Hematopoietic multipotent progenitor cell treated with erythropoietin and hydrocortisone succinate and interleukin-3 and kit ligand, for 17 days (in vitro differentiated cells): ENCODE measurements around the gene GPR141.

Source experiments
- DNase-seq: peaks from one replicate; pipeline ENCODE4 v3.0.0-alpha.2; 2015; ENCODE audit warnings: low spot score

Gene GPR141

GRCh38 chr7:37732253-37732652 is 48.7 kb downstream of the GPR141 start:
- no peak for DNase-seq

GRCh38 chr7:37732888-37733287 is 49.3 kb downstream of the GPR141 start:
- DNase-seq: no peak

GRCh38 chr7:37735196-37735595 is 51.6 kb downstream of the GPR141 start:
- no peak for DNase-seq

GRCh38 chr7:37738321-37738720 is 54.8 kb downstream of the GPR141 start:
- no peak for DNase-seq

GRCh38 chr7:37740398-37740797 is 56.8 kb downstream of the GPR141 start:
- no peak for DNase-seq

GRCh38 chr7:37741776-37742175 is 58.2 kb downstream of the GPR141 start:
- no peak for DNase-seq

- DNase-seq: no peak
Observed at GRCh38 chr7:37751096-37751495, 67.5 kb downstream of the GPR141 start.

- no peak for DNase-seq
Observed at GRCh38 chr7:37753398-37754050, 70.0 kb downstream of the GPR141 start.

GRCh38 chr7:37756797-37757551 is 73.4 kb downstream of the GPR141 start:
- DNase-seq: no peak

- no peak for DNase-seq
Observed at GRCh38 chr7:37757563-37757962, 74.0 kb downstream of the GPR141 start.

- no peak for DNase-seq
Observed at GRCh38 chr7:37758501-37759045, 75.0 kb downstream of the GPR141 start.

GRCh38 chr7:37759526-37759925 is 76.0 kb downstream of the GPR141 start:
- no peak for DNase-seq

GRCh38 chr7:37765421-37765829 is 81.9 kb downstream of the GPR141 start:
- no peak for DNase-seq

- DNase-seq: no peak
Observed at GRCh38 chr7:37765872-37766525, 82.4 kb downstream of the GPR141 start.

GRCh38 chr7:37768611-37769010 is 85.0 kb downstream of the GPR141 start:
- DNase-seq: no peak

- no peak for DNase-seq
Observed at GRCh38 chr7:37769291-37769690, 85.7 kb downstream of the GPR141 start.

- DNase-seq: no peak
Observed at GRCh38 chr7:37769726-37770125, 86.2 kb downstream of the GPR141 start.

- no peak for DNase-seq
Observed at GRCh38 chr7:37770838-37771237, 87.3 kb downstream of the GPR141 start.

GRCh38 chr7:37771342-37771741 is 87.8 kb downstream of the GPR141 start:
- DNase-seq: no peak

- no peak for DNase-seq
Observed at GRCh38 chr7:37771801-37772200, 88.2 kb downstream of the GPR141 start.

GRCh38 chr7:37775921-37776320 is 92.4 kb downstream of the GPR141 start:
- DNase-seq: no peak

- DNase-seq: no peak
Observed at GRCh38 chr7:37781156-37781555, 97.6 kb downstream of the GPR141 start.

- no peak for DNase-seq
Observed at GRCh38 chr7:37782166-37782565, 98.6 kb downstream of the GPR141 start.
